DND-41 (cell line): ENCODE data around the gene NSG2.

Source experiments
- ATAC-seq: fragments of 200-7000 bp; cut with Tn5 transposase; 3 replicates; pipeline ENCODE4 v1.9.1; 2021; ENCODE audit warnings: low read depth; ENCODE audit not compliant: insufficient read depth
- DNase-seq: peaks from one replicate; pipeline ENCODE4 v3.0.0-alpha.2; 2020
- H2AFZ ChIP-seq: 2 replicates; pipeline ENCODE4 v1.6.0; 2012; ENCODE audit warnings: low read depth, low read length
- H3K27ac ChIP-seq: 2 replicates; pipeline ENCODE4 v1.5.1; 2012; ENCODE audit warnings: low read length, inconsistent platforms
- H3K27me3 ChIP-seq: fragments of 200-600 bp; sonication (generic); 2 replicates; pipeline ENCODE4 v1.6.0; 2012; ENCODE audit warnings: low read length, mild to moderate bottlenecking, inconsistent platforms; ENCODE audit not compliant: insufficient read depth, poor library complexity
- H3K36me3 ChIP-seq: 2 replicates; pipeline ENCODE4 v1.5.1; 2012; ENCODE audit warnings: low read length, inconsistent platforms; ENCODE audit not compliant: insufficient read depth
- H3K4me1 ChIP-seq: 2 replicates; pipeline ENCODE4 v1.5.1; 2012; ENCODE audit warnings: mild to moderate bottlenecking, low read length; ENCODE audit not compliant: insufficient read depth
- H3K4me2 ChIP-seq: 2 replicates; pipeline ENCODE4 v1.6.0; 2012; ENCODE audit warnings: mild to moderate bottlenecking, moderate library complexity, low read length, inconsistent platforms; ENCODE audit not compliant: insufficient read depth
- H3K4me3 ChIP-seq, 2 experiments: fragments of 200-600 bp in 1 of 2; shearing (Covaris generic) in 1 of 2; 2 replicates each; pipeline ENCODE4 v1.5.1; 2012 to 2016; ENCODE audit warnings: inconsistent platforms in 2 of 2, low read length in 2 of 2, mild to moderate bottlenecking in 2 of 2, low read depth in 1 of 2, moderate library complexity in 1 of 2
- H3K79me2 ChIP-seq: 2 replicates; pipeline ENCODE4 v1.6.0; 2012; ENCODE audit warnings: low read length, inconsistent platforms; ENCODE audit not compliant: insufficient read depth
- H3K9ac ChIP-seq: 2 replicates; pipeline ENCODE4 v1.6.0; 2012; ENCODE audit warnings: low read depth, mild to moderate bottlenecking, inconsistent platforms, low read length, moderate library complexity
- H3K9me3 ChIP-seq: 2 replicates; pipeline ENCODE4 v1.5.1; 2012; ENCODE audit warnings: low read length, moderate library complexity, mild to moderate bottlenecking, inconsistent platforms; ENCODE audit not compliant: insufficient read depth, severe bottlenecking
- H4K20me1 ChIP-seq: 2 replicates; pipeline ENCODE4 v1.6.0; 2012; ENCODE audit warnings: low read length; ENCODE audit not compliant: insufficient read depth
- EZH2 ChIP-seq: IDR thresholded peaks from 3 replicates; pipeline ENCODE4 v1.6.1; 2012; ENCODE audit warnings: borderline replicate concordance, low read depth, mild to moderate bottlenecking, moderate library complexity, low read length, inconsistent platforms; ENCODE audit not compliant: severe bottlenecking
- TF ChIP-seq, protein P1 (sequence below): IDR thresholded peaks from 2 replicates; pipeline ENCODE4 v1.5.1; 2012; ENCODE audit warnings: borderline replicate concordance, low read length, moderate library complexity, mild to moderate bottlenecking; ENCODE audit not compliant: poor library complexity, severe bottlenecking; ENCODE audit errors: extremely low read depth

Gene NSG2

DNA sequence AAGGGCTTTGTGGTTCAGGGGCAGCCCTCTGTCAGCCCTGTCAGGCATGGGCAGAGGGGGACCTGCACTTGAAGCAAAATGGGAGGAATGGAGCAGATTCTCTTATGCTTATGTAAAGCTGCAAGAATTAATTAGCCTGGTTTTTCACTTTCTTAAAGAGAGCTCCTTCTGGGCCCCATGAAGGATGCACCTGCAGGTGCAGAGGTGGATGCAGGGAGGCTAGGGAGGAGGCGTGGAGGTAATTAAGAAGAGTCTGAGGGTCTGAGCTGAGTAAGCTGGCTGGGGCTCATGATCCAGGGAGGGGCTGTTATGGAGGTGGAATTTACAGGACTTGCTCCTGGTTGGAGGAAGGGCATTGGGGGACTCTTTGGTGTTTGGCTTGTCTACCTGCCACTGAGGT is 22.0 kb downstream of the NSG2 start:
- H3K79me2 ChIP-seq = no peaks in the 10 kb centered on the region
- ATAC-seq (no peak), DNase-seq (no peak)
- H3K27ac ChIP-seq = no peak overlapping the region
- no peaks in the 10 kb centered on the region for H3K36me3 ChIP-seq
- H2AFZ ChIP-seq = no peak overlapping the region
- H3K4me3 ChIP-seq = no peak overlapping the region
- H3K4me2 ChIP-seq = no peak overlapping the region
- no peak for TF ChIP-seq EZH2
- TF ChIP-seq, protein P1, sequence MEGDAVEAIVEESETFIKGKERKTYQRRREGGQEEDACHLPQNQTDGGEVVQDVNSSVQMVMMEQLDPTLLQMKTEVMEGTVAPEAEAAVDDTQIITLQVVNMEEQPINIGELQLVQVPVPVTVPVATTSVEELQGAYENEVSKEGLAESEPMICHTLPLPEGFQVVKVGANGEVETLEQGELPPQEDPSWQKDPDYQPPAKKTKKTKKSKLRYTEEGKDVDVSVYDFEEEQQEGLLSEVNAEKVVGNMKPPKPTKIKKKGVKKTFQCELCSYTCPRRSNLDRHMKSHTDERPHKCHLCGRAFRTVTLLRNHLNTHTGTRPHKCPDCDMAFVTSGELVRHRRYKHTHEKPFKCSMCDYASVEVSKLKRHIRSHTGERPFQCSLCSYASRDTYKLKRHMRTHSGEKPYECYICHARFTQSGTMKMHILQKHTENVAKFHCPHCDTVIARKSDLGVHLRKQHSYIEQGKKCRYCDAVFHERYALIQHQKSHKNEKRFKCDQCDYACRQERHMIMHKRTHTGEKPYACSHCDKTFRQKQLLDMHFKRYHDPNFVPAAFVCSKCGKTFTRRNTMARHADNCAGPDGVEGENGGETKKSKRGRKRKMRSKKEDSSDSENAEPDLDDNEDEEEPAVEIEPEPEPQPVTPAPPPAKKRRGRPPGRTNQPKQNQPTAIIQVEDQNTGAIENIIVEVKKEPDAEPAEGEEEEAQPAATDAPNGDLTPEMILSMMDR = no peak
- H3K27me3 ChIP-seq = no peaks in the 10 kb centered on the region
- H3K9ac ChIP-seq = no peak overlapping the region
- H4K20me1 ChIP-seq = no peaks in the 10 kb centered on the region; the same call in 1 of the 2 replicates
- no peaks in the 10 kb centered on the region for H3K4me1 ChIP-seq
- H3K9me3 ChIP-seq = no peaks in the 10 kb centered on the region

DNA sequence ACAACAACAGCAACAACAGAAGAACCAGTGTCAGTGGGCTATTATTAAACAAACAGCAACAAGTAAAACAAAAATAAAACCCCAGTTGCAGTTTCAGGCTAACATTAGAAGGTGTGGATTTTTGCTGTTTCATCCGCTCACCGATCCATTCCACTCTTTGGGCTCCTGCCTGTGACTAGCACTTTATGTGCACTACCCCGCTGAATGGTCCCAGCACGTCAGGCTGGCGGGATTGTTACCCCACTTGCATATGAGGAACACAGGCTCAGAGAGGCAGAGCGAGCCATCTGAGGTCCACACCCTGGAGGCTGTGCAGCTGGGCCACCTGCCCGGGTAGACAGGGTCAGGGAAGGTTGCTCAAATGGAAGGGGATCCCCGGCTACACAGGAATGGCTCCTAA is 26.0 kb downstream of the NSG2 start:
- TF ChIP-seq, protein P1 = no peak
- TF ChIP-seq EZH2 = no peak
- Histone ChIP-seq H3K4me1 (no peaks in the 10 kb centered on the region), H3K27me3 (peaks cover 11% of the 10 kb centered on the region), H3K9ac (no peak overlapping the region), H4K20me1 (no peaks in the 10 kb centered on the region; the same call in 1 of the 2 replicates), H3K79me2 (no peaks in the 10 kb centered on the region), H3K4me2 (no peak overlapping the region), H2AFZ (no peak overlapping the region), H3K36me3 (no peaks in the 10 kb centered on the region), H3K9me3 (no peaks in the 10 kb centered on the region), H3K27ac (no peak overlapping the region), H3K4me3 (no peak overlapping the region)
- no peak for DNase-seq
- no peak for ATAC-seq

DNA sequence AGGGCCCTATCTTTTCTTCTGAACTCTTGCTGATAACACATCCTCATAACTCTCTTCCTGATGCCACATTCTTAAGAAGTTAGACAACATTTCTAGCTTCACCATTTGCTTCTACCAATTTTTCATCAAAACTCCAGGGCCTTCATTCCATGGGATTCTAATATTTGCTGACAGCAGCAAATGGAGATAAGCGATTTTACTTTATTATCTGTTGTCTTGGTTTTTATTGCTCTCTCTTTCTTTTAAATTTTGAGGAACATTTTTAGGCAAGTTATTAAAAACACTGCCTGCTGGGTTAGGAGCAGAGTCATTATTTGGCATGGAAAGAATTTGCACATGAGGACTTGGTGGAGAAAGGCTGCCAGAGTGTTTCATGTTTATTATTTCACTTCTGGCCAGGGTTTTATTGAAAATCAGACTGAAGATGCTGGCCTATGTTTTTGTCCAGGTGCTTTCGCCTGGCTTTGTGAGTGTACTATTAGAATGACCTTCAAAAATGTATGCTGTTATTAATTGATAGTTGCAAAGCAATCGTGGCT is 27.7 kb downstream of the NSG2 start:
- ATAC-seq (no peak), DNase-seq (no peak)
- Histone ChIP-seq H3K4me2 (no peak overlapping the region), H3K79me2 (no peaks in the 10 kb centered on the region), H4K20me1 (no peaks in the 10 kb centered on the region; the same call in 1 of the 2 replicates), H3K4me1 (no peaks in the 10 kb centered on the region), H3K27me3 (peaks cover 11% of the 10 kb centered on the region), H3K9me3 (no peaks in the 10 kb centered on the region), H3K9ac (no peak overlapping the region), H3K4me3 (no peak overlapping the region), H3K36me3 (no peaks in the 10 kb centered on the region), H3K27ac (no peak overlapping the region), H2AFZ (no peak overlapping the region)
- TF ChIP-seq EZH2 = no peak

DNA sequence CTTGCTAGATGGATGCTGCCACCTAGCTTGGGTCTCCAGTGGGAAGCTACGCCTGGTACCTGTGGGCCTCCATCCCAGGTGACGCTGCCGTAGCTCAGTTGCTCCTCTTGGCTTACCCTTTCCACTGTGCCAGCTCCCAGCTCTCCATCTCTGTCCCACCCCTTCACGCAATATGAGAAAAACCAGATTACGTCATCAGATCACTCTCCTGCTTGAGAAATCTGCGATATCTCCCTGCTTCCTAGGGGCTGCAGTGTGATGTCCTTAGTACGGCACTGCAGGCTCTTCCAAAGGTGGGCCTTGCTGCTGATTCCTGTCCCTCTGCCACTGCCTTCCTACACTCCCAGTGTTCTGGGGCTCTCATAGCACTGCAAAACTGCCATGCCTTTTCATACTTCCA is 28.9 kb downstream of the NSG2 start:
- H3K4me2 ChIP-seq = no peak overlapping the region
- H4K20me1 ChIP-seq = no peaks in the 10 kb centered on the region; the same call in 1 of the 2 replicates
- no peak overlapping the region for H2AFZ ChIP-seq
- H3K27me3 ChIP-seq = peaks cover 11% of the 10 kb centered on the region
- no peaks in the 10 kb centered on the region for H3K36me3 ChIP-seq
- no peak overlapping the region for H3K9ac ChIP-seq
- ATAC-seq (no peak), DNase-seq (no peak)
- no peaks in the 10 kb centered on the region for H3K79me2 ChIP-seq
- no peak overlapping the region for H3K27ac ChIP-seq
- TF ChIP-seq EZH2 = no peak
- H3K4me1 ChIP-seq = no peaks in the 10 kb centered on the region
- H3K9me3 ChIP-seq = no peaks in the 10 kb centered on the region
- H3K4me3 ChIP-seq = no peak overlapping the region
